Sigmoid colon (tissue), 7 donors: ENCODE results near the gene NPAS2. TPM values are rescaled to one million over a fixed set of nuclear protein-coding genes. Genes with fewer than 3 reads are reported as not detected.

Experiments used
- DNase-seq: peaks from one replicate; pipeline ENCODE4 v3.0.0-alpha.2; 2019
- H3K27ac ChIP-seq, 4 donors: fragments of 200-600 bp; sonication (generic); one replicate each; pipeline ENCODE4 v1.5.1; 2016 to 2019; ENCODE audit warnings: mild to moderate bottlenecking in 1 of 4
- H3K27me3 ChIP-seq, 3 donors: fragments of 200-600 bp; sonication (generic); one replicate each; pipeline ENCODE4 v1.5.1; 2019; ENCODE audit warnings: mild to moderate bottlenecking in 1 of 3
- H3K36me3 ChIP-seq, 4 donors: fragments of 200-600 bp; sonication (generic); one replicate each; pipeline ENCODE4 v1.5.1; 2016 to 2019
- H3K4me1 ChIP-seq, 4 donors: fragments of 200-600 bp; sonication (generic); one replicate each; pipeline ENCODE4 v1.5.1; 2017 to 2019
- H3K4me3 ChIP-seq, 4 donors: fragments of 200-600 bp; sonication (generic); one replicate each; pipeline ENCODE4 v1.5.1; 2017 to 2019; ENCODE audit warnings: mild to moderate bottlenecking in 2 of 4, moderate library complexity in 1 of 4
- H3K9me3 ChIP-seq, 4 donors: fragments of 200-600 bp in 3 of 4; sonication (generic) in 3 of 4; one replicate each; pipeline versions ENCODE4 v1.5.1 to v1.6.1; 2013 to 2019
- EP300 ChIP-seq, 4 donors: sonication (generic); formaldehyde crosslinking; IDR thresholded peaks; one replicate each; pipeline ENCODE4 v1.6.1; 2017; ENCODE audit warnings: antibody characterized with exemption in 4 of 4
- POLR2A ChIP-seq, 2 donors: fragments of 450-650 bp; IDR thresholded peaks; one replicate each; pipeline ENCODE4 v1.6.1; 2016; ENCODE audit warnings: antibody characterized with exemption in 2 of 2, mild to moderate bottlenecking in 2 of 2, moderate library complexity in 2 of 2
- POLR2AphosphoS5 ChIP-seq, 4 donors: sonication (generic); formaldehyde crosslinking; IDR thresholded peaks; one replicate each; pipeline ENCODE4 v1.6.1; 2017; ENCODE audit warnings: antibody characterized with exemption in 4 of 4
- WGBS, 2 donors: extraction: QIAGEN DNeasy Blood & Tissue Kit; methylation state at CpG; one replicate each; pipeline ENCODE4 v1.1.7; 2013; 5-methylcytosine and 5-hydroxymethylcytosine counted together
- intact Hi-C: fragments of 100-400 bp; cut with DNase I; formaldehyde crosslinking; loops from one replicate; pipeline ENCODE4 v1.15.1; 2023
- polyA plus RNA-seq, 3 donors: library from polyadenylated mRNA; stranded (reverse); fragments of 200-250 nt; gene quantifications; one replicate each; pipeline ENCODE4 v1.2.3, GENCODE V29; 2013
- total RNA-seq, 4 donors: library from RNA; depleted of rRNA; stranded (reverse); fragments of >200 nt; gene quantifications; one replicate each; pipeline ENCODE4 v1.1.0, GENCODE V29; 2016
- TF ChIP-seq, protein P1 (sequence below), 4 experiments: fragments of 450-650 bp in 3 of 4; fragments of 200-600 bp in 1 of 4; IDR thresholded peaks; one replicate each; pipeline ENCODE4 v1.5.1; 2016 to 2019; ENCODE audit warnings: antibody characterized with exemption in 4 of 4, mild to moderate bottlenecking in 3 of 4, moderate library complexity in 2 of 4
- donor health status: healthy with polysubstance abuse.
- donor health status: Bipolar disorder and iron deficiency.
- donor health status: healthy.

NPAS2 gene
- total and polyA plus RNA-seq, 7 donors, result 14.2 to 53.9 (median 23.2) TPM

DNA sequence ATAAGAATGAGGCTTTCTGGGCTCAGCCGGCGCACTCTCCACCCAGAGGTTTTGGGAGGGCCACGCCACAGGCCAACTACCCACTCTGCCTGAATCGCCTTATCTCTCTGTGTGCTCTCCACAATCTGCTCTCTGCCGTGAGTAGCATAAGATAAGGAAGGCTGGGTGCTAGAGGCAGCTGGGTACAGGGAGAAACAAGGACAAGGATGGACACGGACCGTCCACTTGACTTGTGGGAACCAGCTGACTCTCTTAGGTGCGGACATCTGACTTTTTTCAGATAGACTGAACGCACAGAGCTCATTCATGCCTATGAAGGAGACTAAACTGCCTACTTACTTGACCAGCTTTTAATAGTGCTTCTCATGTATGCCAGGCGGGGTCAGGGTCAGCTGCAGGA is 14.3 kb downstream of the NPAS2 start:
- no peak for TF ChIP-seq POLR2A (IDR thresholded peaks at IDR 0.05)
- TF ChIP-seq, protein P1, sequence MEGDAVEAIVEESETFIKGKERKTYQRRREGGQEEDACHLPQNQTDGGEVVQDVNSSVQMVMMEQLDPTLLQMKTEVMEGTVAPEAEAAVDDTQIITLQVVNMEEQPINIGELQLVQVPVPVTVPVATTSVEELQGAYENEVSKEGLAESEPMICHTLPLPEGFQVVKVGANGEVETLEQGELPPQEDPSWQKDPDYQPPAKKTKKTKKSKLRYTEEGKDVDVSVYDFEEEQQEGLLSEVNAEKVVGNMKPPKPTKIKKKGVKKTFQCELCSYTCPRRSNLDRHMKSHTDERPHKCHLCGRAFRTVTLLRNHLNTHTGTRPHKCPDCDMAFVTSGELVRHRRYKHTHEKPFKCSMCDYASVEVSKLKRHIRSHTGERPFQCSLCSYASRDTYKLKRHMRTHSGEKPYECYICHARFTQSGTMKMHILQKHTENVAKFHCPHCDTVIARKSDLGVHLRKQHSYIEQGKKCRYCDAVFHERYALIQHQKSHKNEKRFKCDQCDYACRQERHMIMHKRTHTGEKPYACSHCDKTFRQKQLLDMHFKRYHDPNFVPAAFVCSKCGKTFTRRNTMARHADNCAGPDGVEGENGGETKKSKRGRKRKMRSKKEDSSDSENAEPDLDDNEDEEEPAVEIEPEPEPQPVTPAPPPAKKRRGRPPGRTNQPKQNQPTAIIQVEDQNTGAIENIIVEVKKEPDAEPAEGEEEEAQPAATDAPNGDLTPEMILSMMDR (IDR thresholded peaks at IDR 0.05), result no peak
- TF ChIP-seq POLR2AphosphoS5 (IDR thresholded peaks at IDR 0.05), result no peak
- no peak for TF ChIP-seq EP300 (IDR thresholded peaks at IDR 0.05)
- Histone ChIP-seq H3K4me3 (no peak overlapping the region), H3K4me1 (peaks cover 0 to 35% (median 28%) of the 10 kb centered on the region in 4 donors), H3K9me3 (no peaks in the 10 kb centered on the region), H3K36me3 (no peaks in the 10 kb centered on the region), H3K27me3 (no peaks in the 10 kb centered on the region), H3K27ac (peak overlapping the region in 1 of 4 donors; percentile 73)
- 91 to 95% methylated on average over 10 of the region's 10 CpGs for whole genome bisulfite sequencing, 2 donors
- no peak for DNase-seq
- intact Hi-C loops, result no loop called here

DNA sequence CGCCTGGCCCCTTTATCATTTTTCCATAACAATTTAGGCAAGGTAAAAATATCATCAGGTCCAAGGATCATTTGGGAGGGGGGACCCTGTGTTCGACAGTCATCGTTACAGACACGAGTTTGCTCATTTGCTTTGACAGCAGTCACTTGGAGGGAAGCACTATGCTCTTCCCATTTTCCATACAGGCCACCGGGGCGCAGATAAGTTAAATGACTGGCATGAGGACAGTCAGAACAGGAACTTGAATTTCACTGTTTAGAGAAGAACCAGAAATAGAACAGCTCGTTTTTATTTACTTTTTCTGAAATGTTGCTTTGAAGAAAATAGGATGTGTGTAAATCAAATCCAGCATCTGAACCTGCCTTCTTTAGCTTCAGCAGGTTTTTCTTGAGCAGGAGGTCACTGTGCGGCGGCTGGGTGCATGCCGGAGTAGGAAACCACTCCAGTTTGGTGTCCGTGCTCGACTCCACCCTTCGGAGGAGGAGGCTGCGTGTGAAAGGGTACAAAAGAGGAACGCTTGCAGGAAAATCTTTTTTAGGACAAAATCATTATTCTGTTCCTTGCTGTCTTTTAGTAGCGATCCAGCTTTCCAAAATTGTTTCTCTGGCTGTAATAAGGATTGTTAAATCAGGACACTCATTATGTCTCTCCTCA is 15.2 kb downstream of the NPAS2 start:
- Histone ChIP-seq H3K4me3 (no peak overlapping the region), H3K4me1 (peaks cover 0 to 35% (median 28%) of the 10 kb centered on the region in 4 donors), H3K36me3 (no peaks in the 10 kb centered on the region), H3K27me3 (no peaks in the 10 kb centered on the region), H3K9me3 (no peaks in the 10 kb centered on the region), H3K27ac (no peak overlapping the region)
- TF ChIP-seq EP300 (IDR thresholded peaks at IDR 0.05) (no peak), POLR2AphosphoS5 (IDR thresholded peaks at IDR 0.05) (no peak), POLR2A (IDR thresholded peaks at IDR 0.05) (no peak)
- TF ChIP-seq, protein P1 (IDR thresholded peaks at IDR 0.05), result no peak
- intact Hi-C loops, result no loop called here
- no peak for DNase-seq
- 64 to 84% methylated on average over 16 of the region's 16 CpGs for WGBS, 2 donors

DNA sequence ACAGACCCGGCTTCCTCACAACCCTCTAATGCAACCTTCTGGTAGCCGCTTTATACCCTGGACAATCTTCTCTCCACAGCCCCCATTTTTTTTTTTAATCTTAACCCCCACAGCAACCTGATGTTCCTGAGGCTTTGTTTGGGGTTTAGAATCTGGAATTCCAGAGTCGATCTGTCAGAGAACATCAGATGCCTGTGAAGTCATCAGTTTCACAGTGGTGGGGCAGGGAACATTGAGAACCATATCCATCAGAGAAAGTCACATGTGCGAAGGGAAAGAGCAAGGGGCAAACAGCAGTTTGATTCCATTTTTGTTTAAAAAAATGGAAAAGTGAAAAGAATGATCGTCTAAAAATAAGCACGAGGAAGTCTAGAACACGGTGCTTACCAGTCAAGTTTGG is 20.6 kb downstream of the NPAS2 start:
- Histone ChIP-seq H3K27me3 (no peaks in the 10 kb centered on the region), H3K36me3 (no peaks in the 10 kb centered on the region), H3K9me3 (no peaks in the 10 kb centered on the region), H3K27ac (no peak overlapping the region), H3K4me3 (no peak overlapping the region), H3K4me1 (peaks cover 0 to 8% (median 3%) of the 10 kb centered on the region in 4 donors)
- TF ChIP-seq POLR2AphosphoS5 (IDR thresholded peaks at IDR 0.05), result no peak
- TF ChIP-seq POLR2A (IDR thresholded peaks at IDR 0.05), result no peak
- TF ChIP-seq, protein P1 (IDR thresholded peaks at IDR 0.05), result no peak
- no peak for TF ChIP-seq EP300 (IDR thresholded peaks at IDR 0.05)
- 73 to 76% methylated on average over 7 of the region's 7 CpGs for WGBS, 2 donors
- intact Hi-C loops, result no loop called here
- no peak for DNase-seq

DNA sequence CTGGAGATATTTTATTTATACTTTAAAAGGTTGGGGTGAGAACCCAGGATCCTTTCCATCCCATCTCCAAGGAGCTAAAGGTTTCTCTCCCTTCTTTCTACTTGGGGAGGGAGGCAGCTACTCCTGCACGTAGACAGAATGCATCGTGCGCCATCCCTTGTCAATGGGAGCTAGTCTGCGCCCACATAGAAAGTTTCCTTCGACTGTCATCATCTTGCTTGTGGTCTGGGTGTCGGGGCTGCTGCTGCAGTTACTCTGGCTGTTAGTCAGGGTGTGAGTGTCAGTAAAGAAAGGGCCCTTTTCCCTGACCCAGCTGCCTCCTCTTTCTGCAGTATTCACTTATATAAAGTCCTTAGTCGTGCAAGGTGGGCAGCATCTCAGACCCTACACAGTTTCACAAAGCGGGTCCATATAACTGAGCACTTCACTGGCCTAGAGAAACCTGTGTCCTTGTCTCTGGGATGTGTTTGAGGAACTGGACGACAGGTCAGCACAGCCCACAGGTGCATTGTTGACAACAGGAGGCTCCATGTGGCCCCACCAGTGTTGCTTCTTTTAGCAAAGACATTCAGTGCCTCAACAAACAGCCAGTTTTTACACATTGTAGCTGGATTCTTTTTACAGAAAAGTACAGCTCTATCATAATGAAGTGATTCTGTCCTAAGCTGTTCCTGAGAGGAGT is 22.4 kb downstream of the NPAS2 start:
- no peak for DNase-seq
- intact Hi-C loops, result no loop called here
- Histone ChIP-seq H3K4me1 (peaks cover 0 to 14% (median 7%) of the 10 kb centered on the region in 4 donors), H3K27me3 (no peaks in the 10 kb centered on the region), H3K9me3 (no peaks in the 10 kb centered on the region), H3K36me3 (no peaks in the 10 kb centered on the region), H3K27ac (no peak overlapping the region), H3K4me3 (no peak overlapping the region)
- TF ChIP-seq, protein P1 (IDR thresholded peaks at IDR 0.05), result no peak
- TF ChIP-seq POLR2A (IDR thresholded peaks at IDR 0.05) (no peak), EP300 (IDR thresholded peaks at IDR 0.05) (no peak), POLR2AphosphoS5 (IDR thresholded peaks at IDR 0.05) (no peak)
- WGBS, 2 donors, result 78 to 86% methylated on average over 9 of the region's 9 CpGs
